ENCODE data around the gene LRMDA. TPM values are rescaled to one million over a fixed set of nuclear protein-coding genes. Genes with fewer than 3 reads are reported as not detected.

Gene LRMDA
- total RNA-seq, 1 experiment from 2014 or later = not detected

DNA sequence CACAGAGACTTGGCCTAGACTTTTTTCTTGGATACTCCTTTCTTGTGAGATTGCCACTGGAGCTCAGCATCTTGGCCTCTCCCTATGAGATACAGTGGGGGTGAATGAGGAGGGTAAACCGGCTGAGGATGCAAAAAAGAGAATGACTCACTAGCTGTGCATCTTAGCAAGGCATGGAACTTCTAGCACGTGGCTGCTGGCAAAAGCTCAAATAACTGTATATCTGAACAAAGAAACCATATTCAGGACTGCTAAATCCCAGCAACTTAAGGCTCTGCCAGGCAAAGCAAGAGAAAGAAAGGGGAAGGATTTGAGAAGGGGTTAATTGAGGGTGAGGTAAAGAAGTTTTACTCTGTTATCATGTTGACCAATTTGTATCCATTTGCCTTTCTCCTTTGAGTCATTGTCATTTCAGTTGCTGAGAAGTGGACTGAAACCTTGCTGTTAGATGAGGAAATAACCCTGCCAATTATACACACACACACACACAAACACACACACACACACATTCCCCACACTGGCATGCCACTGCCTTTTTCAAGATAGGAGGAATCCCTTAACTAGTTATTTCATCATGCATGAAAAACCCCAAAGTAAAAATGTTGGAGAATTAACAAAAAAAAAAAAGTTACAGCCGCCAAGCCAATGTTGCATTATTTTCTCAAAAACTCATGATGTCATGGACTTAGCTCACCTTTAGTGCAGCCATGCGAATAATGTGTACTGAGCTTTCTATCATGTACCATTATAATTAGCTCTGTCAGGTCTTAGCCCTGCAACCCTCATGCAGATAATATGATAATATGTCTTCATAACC, 997.3 kb downstream of the LRMDA start:
- DNase-seq = no peak
- Histone ChIP-seq H3K27me3 (ENCODE audit: control insufficient read depth, insufficient read depth, low read length) (no peaks in the 10 kb centered on the region), H3K36me3 (replicated peaks; ENCODE audit: control insufficient read depth, insufficient read depth, low read length) (no peaks in the 10 kb centered on the region), H3K4me3 (ENCODE audit: insufficient read depth, low read depth, low read length) (no peak overlapping the region)

DNA sequence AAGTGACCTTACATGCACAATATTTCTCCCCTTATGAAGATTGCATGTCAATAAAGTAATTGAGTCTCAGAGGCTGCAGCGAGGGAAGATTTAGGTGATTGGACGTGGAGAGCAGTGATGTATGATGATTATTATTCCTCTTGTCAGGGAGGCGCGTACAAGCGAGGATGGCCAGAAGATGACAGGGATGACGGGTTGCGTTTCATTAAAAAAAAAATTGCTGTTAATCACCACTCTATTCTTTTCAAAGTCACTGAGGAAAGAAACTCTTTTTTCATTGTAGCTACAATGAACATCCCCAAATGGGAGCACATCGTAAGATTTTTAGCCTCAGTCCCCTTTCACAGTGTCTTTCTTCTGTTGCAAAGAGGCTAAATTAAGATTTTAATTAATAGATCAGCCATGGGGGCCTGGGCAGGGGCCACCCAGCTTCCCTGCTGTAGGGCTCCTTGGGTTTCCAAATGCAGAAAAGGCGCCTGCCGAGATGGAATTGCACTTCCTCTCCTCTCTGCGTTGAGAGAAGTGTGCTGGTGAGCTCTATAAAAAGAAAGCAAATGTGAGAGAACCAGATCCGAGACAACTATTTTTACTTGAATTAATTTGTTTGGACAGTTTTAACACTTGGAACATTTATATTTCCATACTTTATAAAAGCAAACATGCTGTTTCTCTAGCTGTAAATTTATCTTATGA, 998.1 kb downstream of the LRMDA start:
- H3K4me3 ChIP-seq (ENCODE audit: insufficient read depth, low read depth, low read length) = no peak overlapping the region
- no peaks in the 10 kb centered on the region for H3K27me3 ChIP-seq (ENCODE audit: control insufficient read depth, insufficient read depth, low read length)
- no peaks in the 10 kb centered on the region for H3K36me3 ChIP-seq (replicated peaks; ENCODE audit: control insufficient read depth, insufficient read depth, low read length)
- DNase-seq = no peak

DNA sequence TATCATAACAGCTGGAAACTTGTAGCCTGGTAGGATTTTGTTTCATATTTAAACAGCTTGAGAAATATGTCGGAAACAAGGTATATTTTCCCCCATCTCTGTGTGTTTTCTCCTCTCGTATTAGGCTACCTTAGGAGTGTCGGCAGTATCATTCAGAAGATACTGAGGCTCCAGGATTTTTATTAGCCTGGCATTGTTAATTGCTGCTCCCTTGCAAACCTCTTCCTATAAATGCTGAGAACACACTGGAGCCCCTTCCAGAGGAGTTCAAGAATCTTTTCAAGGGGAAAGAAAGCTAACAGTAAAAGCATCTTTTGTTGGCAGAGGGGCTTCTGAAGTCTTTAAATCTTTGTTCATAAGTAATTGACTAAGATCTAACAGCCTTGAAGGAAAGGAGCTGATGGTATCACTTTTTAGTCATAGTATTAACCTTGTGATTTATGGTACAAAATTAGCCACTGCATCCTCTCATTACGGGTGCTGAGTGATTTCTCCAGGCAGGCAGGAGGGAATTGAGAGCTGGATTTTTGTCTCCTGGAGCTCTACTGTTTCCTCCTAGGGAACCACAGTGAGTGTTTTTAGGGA, 998.7 kb downstream of the LRMDA start:
- H3K36me3 ChIP-seq (replicated peaks; ENCODE audit: control insufficient read depth, insufficient read depth, low read length) = no peaks in the 10 kb centered on the region
- no peaks in the 10 kb centered on the region for H3K27me3 ChIP-seq (ENCODE audit: control insufficient read depth, insufficient read depth, low read length)
- no peak overlapping the region for H3K4me3 ChIP-seq (ENCODE audit: insufficient read depth, low read depth, low read length)
- no peak for DNase-seq

DNA sequence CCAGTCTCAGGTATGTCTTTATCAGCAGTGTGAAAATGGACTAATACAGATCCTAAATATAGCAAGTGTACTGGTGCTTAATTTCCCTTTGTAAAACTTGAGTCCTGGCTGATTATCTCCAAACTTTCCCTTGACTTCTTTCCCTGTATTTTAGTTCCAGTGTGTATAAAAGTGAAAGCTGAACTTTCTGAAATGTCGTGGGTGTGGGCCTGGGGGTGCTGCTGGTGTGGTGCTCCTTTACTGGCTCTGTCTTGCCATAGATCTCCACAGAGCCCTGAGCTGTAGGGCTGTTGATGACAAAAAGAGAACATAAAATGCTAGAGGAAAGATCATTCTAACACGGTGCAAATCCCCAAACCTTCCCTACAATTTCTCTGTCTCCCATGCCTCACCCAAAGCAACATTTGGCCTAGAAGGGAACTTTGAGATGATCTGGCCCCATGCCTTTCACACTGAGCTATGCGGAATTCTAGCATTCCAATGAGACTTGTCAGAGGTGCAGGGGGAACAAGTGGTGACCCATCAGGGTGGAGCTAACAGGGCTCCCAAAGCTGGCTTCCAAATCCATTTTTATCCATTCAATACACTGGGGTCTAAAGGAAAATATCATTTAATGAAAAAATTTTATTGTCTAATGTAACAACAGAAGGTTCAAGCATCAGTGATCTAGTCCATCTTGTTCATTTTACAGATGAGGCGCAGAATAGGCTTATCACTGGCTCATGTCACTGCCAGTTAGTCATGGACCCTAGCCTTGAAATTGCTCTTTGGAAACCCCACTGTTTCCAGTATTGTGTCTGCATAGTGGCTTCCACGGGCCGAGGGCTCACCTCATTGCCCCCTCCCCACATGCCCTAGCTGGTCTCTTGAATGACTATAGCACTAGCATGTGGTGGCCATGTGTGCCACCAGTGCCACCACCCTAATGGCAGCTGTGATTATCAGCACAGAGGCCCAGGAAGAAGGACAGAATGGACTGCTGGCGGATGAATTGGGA, 1000.9 kb downstream of the LRMDA start:
- no peak for DNase-seq
- Histone ChIP-seq H3K36me3 (replicated peaks; ENCODE audit: control insufficient read depth, insufficient read depth, low read length) (no peaks in the 10 kb centered on the region), H3K27me3 (ENCODE audit: control insufficient read depth, insufficient read depth, low read length) (no peaks in the 10 kb centered on the region), H3K4me3 (ENCODE audit: insufficient read depth, low read depth, low read length) (no peak overlapping the region)

DNA sequence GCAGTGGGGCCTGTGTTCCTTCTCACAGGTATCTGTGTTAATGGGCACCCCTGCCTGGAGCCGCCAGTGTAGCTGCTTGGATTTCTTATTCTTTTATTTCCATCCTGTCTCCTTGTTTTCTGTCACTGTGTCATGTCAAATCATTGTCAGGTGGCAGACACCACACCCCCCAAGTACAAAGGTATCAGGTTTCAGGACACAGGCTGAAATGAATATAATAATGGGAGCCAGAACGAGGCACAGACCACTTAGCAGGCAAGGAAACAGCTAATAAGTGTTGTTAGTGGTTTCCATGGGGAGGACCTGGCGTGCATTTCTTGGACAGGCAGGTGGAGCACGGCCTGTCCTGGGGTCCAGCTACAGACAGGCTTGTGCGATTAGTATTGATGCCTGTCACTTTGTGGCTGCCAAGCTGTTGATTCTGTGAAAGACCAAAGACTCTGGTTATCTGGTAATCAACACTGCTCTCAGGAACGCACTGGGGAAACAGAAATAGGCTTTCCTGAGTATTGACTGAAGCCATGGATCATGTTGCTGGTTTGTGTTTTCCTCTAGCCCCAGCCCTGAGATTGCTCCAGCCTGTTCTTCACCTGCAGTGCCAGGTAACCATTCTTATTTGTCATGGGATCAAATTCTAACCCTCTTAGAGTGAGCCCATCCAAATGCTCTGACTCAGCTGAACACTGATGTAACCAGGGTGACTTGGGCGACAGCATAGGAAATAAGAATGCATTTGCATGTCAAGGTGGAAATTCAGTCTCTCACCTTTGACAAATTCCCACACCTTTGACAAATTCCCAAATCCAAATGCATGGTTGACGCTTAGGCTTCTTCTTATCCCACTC, 1002.0 kb downstream of the LRMDA start:
- DNase-seq = no peak
- Histone ChIP-seq H3K27me3 (ENCODE audit: control insufficient read depth, insufficient read depth, low read length) (no peaks in the 10 kb centered on the region), H3K4me3 (ENCODE audit: insufficient read depth, low read depth, low read length) (no peak overlapping the region), H3K36me3 (replicated peaks; ENCODE audit: control insufficient read depth, insufficient read depth, low read length) (no peaks in the 10 kb centered on the region)

DNA sequence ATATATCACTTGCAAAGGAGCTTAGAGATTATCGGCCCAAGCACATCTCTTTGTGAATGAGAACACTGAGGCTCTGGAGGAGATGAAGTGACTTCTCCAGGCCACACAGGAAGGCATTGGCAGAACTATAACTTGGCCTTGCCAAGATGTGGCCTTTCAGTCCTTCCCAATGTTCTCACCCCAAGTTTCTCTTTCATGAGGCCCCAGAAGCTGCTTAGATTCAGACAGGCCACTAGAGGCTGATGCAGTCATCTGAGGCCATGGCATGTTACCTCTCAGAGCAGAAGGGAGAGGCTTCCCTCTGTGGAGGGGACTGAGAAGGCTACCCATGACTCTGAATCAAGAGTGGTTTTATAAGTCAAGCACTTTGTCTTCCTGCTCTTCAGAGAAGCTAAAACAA, 1003.7 kb downstream of the LRMDA start:
- no peak overlapping the region for H3K4me3 ChIP-seq (ENCODE audit: insufficient read depth, low read depth, low read length)
- H3K36me3 ChIP-seq (replicated peaks; ENCODE audit: control insufficient read depth, insufficient read depth, low read length) = no peaks in the 10 kb centered on the region
- H3K27me3 ChIP-seq (ENCODE audit: control insufficient read depth, insufficient read depth, low read length) = no peaks in the 10 kb centered on the region
- DNase-seq = no peak

DNA sequence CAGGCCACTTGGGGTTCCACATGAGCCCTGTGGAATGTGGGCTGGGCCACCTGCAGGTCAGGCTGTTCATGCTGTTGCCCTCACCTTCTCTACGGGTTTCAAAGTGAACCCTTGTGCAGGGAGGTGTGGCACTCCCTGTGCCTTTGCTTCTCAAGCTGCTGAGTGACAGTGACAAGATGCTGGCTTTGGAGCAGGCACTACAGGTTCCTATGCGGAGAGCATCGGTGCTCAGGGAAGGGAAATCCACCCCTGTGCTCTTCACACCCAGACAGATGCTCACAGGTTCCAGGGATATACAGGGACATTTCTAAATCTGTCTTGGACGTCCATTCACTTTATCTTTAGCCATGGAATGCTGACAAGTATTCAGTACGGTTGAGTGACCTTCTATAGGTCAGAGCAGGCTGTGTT, 1005.0 kb downstream of the LRMDA start:
- Histone ChIP-seq H3K36me3 (replicated peaks; ENCODE audit: control insufficient read depth, insufficient read depth, low read length) (no peaks in the 10 kb centered on the region), H3K27me3 (ENCODE audit: control insufficient read depth, insufficient read depth, low read length) (no peaks in the 10 kb centered on the region), H3K4me3 (ENCODE audit: insufficient read depth, low read depth, low read length) (no peak overlapping the region)
- DNase-seq = no peak

DNA sequence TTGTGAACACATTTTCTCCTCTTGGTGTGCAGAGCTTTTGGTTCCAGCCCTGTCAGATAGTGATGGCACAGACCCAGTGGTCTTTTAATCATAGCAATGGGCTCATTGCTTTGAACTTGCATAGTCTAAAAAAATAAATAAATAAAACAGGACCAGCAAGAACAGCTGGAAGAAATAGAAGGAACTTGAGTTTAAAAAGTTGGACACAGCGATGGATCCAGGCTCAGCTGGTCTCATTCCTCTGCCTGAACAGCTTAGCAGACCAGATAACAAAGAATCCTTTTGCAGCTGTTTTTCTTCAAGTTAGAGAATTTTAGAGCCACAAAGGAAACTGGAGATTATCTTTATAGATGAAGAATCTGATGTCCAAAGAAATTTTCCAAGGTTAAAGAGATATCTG, 1005.6 kb downstream of the LRMDA start:
- DNase-seq = no peak
- no peaks in the 10 kb centered on the region for H3K27me3 ChIP-seq (ENCODE audit: control insufficient read depth, insufficient read depth, low read length)
- no peak overlapping the region for H3K4me3 ChIP-seq (ENCODE audit: insufficient read depth, low read depth, low read length)
- H3K36me3 ChIP-seq (replicated peaks; ENCODE audit: control insufficient read depth, insufficient read depth, low read length) = no peaks in the 10 kb centered on the region

DNA sequence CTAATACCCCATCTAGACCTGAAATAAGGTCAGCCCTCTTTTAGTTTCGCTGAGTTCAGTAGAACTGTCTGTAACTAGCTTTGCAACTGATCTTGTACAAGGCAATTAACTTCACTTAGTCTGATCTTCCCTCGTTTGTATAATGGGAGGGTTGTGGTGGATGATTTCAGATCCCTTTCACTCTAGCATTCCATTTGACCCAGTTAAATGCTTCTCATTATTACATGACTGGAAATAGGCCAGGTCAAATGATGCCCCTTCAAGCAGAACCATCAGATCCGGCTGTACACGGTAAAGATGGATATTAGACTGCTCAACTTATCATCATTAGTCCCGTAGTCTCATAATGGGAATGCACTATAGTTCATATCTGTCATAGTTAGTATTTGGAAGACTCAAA, 1009.0 kb downstream of the LRMDA start:
- no peaks in the 10 kb centered on the region for H3K27me3 ChIP-seq (ENCODE audit: control insufficient read depth, insufficient read depth, low read length)
- no peaks in the 10 kb centered on the region for H3K36me3 ChIP-seq (replicated peaks; ENCODE audit: control insufficient read depth, insufficient read depth, low read length)
- no peak overlapping the region for H3K4me3 ChIP-seq (ENCODE audit: insufficient read depth, low read depth, low read length)
- DNase-seq = no peak

DNA sequence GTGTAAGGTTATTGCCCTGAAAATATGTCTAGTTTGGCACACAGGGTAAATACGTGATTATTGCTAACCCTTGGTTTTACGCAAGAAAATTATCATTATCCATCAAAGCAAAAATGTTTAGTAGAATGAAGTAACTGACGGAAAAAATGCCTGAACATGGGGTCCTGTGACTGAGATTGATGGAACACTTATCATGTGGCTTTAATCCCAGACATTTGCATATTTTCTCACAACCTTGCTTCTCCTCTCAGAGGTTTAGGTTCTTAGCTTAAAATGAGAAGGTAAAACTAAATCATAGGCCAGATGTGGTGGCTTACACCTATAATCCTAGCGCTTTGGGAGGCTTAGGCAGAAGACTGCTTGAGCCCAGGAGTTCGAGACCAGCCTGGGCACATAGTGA, 1010.7 kb downstream of the LRMDA start:
- no peaks in the 10 kb centered on the region for H3K36me3 ChIP-seq (replicated peaks; ENCODE audit: control insufficient read depth, insufficient read depth, low read length)
- no peaks in the 10 kb centered on the region for H3K27me3 ChIP-seq (ENCODE audit: control insufficient read depth, insufficient read depth, low read length)
- H3K4me3 ChIP-seq (ENCODE audit: insufficient read depth, low read depth, low read length) = no peak overlapping the region
- no peak for DNase-seq

DNA sequence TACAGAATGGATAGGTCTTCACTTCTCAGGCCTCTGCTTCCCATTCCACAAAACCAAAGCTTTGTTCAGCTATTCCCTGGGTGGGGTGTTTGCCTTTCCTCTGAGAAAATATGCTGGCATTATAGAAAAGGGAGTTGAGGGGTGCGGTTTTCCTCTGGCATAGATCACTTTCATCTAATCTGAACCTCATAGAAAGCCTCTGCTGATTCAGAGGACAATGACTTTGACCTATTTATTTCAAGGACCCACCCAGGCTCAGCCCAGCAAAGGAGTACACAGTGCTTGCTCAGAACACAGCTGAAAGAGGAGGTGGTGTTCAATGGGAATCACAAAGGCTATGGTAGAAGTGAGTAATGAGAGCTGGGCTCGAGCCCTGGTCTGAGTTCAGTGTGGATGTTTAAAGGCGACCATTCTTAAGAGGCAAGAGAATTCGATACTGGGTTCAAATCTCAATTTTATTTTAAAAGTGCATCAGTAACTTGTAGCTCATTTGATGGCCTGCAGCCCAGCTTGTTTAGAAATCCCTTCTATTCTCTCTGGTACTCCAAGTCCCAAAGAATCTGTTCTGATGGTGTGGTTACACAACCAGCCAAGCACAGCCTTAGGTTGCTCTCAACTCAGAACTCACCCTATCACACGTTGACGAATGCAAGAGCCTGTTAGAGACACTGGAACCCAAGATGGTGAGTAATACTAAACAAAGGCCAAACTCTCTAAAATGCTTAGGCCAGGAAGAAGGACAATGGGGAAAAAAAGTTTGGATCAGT, 1012.8 kb downstream of the LRMDA start:
- no peak for DNase-seq
- Histone ChIP-seq H3K27me3 (ENCODE audit: control insufficient read depth, insufficient read depth, low read length) (no peaks in the 10 kb centered on the region), H3K4me3 (ENCODE audit: insufficient read depth, low read depth, low read length) (no peak overlapping the region), H3K36me3 (replicated peaks; ENCODE audit: control insufficient read depth, insufficient read depth, low read length) (no peaks in the 10 kb centered on the region)

DNA sequence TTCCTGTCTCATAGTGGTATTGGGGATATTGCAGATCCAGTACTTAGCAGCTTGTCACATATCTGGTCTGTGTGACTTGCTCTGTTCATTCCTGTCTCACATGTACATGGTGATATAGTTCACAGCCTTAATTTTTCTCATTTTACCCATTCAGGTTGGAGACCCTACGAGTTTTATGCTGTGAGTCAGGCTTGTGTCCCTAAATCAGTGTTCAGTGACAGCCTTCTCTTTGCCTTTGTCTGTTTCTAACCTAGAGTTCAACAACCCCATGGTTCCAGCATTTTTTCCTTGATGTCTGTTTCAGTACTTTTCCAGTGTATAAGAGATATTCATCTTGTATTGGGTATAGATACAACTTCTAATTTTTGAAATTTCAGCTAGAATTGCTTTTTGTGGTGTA, 1016.2 kb downstream of the LRMDA start:
- H3K36me3 ChIP-seq (replicated peaks; ENCODE audit: control insufficient read depth, insufficient read depth, low read length) = no peaks in the 10 kb centered on the region
- no peaks in the 10 kb centered on the region for H3K27me3 ChIP-seq (ENCODE audit: control insufficient read depth, insufficient read depth, low read length)
- no peak for DNase-seq
- H3K4me3 ChIP-seq (ENCODE audit: insufficient read depth, low read depth, low read length) = no peak overlapping the region

DNA sequence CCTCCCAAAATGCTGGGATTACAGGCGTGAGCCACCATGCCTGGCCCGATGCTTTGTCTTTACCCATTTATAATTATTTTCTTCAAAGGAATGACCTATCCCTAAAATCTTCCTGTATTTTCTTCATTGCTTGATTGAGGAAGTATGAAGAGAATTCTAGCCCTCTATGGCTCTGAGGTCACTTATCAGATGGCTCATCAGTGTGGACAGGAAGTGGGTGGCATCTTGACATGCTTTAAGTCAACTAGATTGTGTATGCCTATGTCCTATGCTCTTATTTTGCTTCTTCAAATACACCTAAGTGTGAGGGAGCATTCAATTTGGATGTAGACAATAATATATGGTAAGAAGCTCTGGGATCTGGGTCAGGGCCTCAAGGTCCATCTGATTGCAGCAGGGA, 1020.5 kb downstream of the LRMDA start:
- Histone ChIP-seq H3K4me3 (ENCODE audit: insufficient read depth, low read depth, low read length) (no peak overlapping the region), H3K36me3 (replicated peaks; ENCODE audit: control insufficient read depth, insufficient read depth, low read length) (no peaks in the 10 kb centered on the region), H3K27me3 (ENCODE audit: control insufficient read depth, insufficient read depth, low read length) (no peaks in the 10 kb centered on the region)
- no peak for DNase-seq

All from H7 (cell line).